Memory B cell (primary cell): ENCODE measurements around the gene TRIM34.
A peak's percentile ranks its signal among the peaks of the same experiment; 100 is the strongest.
"Not testable (repeated sequence)": the region's sequence is repeated elsewhere in the genome, so short reads cannot be mapped to it uniquely, and the experiment has no call there.

Source experiments
- ATAC-seq: fragments of 150-1000 bp; cut with Tn5 transposase; 2 replicates; pipeline ENCODE4 v1.10.0; 2021; ENCODE audit warnings: low read depth, mild to moderate bottlenecking, moderate library complexity
- DNase-seq, 2 donors: peaks; one replicate each; pipeline ENCODE4 v3.0.0; 2022; ENCODE audit warnings: low spot score in 2 of 2
- H3K27ac Mint-ChIP-seq: one replicate; pipeline ENCODE4 v1.8.0; 2022; ENCODE audit warnings: mild to moderate bottlenecking, moderate library complexity, mixed read lengths
- H3K27me3 Mint-ChIP-seq: one replicate; pipeline ENCODE4 v1.8.0; 2022; ENCODE audit warnings: mixed read lengths
- H3K36me3 Mint-ChIP-seq: one replicate; pipeline ENCODE4 v1.8.0; 2022; ENCODE audit warnings: mild to moderate bottlenecking, mixed read lengths
- H3K4me1 Mint-ChIP-seq: one replicate; pipeline ENCODE4 v1.8.0; 2022; ENCODE audit warnings: mixed read lengths
- H3K4me3 Mint-ChIP-seq: one replicate; pipeline ENCODE4 v1.8.0; 2022; ENCODE audit warnings: mild to moderate bottlenecking, moderate library complexity, mixed read lengths
- H3K9me3 Mint-ChIP-seq: one replicate; pipeline ENCODE4 v1.8.0; 2022; ENCODE audit warnings: mixed read lengths

The TRIM34 gene

GRCh38 chr11:5684036-5684645 is 59.3 kb downstream of the TRIM34 start:
- no peaks in the 10 kb centered on the region for H3K27me3 Mint-ChIP-seq
- peaks cover 10% of the 10 kb centered on the region for H3K36me3 Mint-ChIP-seq
- H3K4me3 Mint-ChIP-seq, result peak overlapping the region; percentile 90
- no peak for DNase-seq
- ATAC-seq, result no peak
- H3K9me3 Mint-ChIP-seq, result no peaks in the 10 kb centered on the region
- peak overlapping the region; percentile 89 for H3K27ac Mint-ChIP-seq
- H3K4me1 Mint-ChIP-seq, result peaks cover 29% of the 10 kb centered on the region

DNA sequence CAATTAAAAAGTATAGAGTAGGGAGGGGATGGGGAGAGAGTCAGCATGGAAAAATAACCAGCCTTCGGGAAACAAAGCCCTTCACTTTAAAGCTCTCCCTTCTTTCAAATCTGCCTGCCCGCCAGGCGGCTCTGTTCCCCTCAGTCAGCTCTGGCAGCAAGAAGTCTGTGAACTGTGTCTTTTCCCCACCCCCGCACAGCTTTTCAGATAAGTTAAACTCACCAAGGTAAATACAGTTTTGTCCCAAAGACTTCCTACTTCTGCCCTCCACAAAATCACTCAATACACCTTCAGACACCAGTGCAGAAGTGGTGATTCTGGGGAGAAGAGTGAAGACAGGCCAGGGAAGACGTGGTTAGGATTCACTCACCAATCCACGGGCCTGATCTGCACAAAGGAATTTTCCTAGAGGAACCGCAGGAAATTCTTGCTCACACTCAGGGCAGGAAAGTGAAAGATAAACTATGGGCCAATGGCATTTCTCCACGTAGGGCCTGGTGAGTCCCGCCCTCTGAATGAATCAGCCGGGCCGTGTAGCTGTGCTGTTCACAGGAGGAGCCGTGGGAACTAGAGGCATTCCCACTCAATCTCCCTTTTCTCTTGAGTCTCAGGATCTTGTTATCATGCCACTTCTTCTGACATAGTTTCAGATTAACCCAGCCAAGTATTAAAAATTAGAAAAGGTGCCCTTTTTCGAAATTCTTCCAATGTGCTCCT is 60.0 kb downstream of the TRIM34 start, which contains the start of gene TRIM5:
Gene TRIM5, minus strand, starts transcription at position 429 of the 717 bp plus-strand sequence. CDS start 4,897 bp downstream, outside the sequence.
- H3K9me3 Mint-ChIP-seq, result no peaks in the 10 kb centered on the region
- ATAC-seq, result peak; percentile 64
- no peaks in the 10 kb centered on the region for H3K27me3 Mint-ChIP-seq
- DNase-seq, result peak; percentile 52 to 72
- peak within 1 kb of the TSS; percentile 90 for H3K4me3 Mint-ChIP-seq
- peaks cover 6% of the 10 kb centered on the region for H3K36me3 Mint-ChIP-seq
- H3K27ac Mint-ChIP-seq, result peak within 1 kb of the TSS; percentile 89
- peaks cover 26% of the 10 kb centered on the region for H3K4me1 Mint-ChIP-seq

DNA sequence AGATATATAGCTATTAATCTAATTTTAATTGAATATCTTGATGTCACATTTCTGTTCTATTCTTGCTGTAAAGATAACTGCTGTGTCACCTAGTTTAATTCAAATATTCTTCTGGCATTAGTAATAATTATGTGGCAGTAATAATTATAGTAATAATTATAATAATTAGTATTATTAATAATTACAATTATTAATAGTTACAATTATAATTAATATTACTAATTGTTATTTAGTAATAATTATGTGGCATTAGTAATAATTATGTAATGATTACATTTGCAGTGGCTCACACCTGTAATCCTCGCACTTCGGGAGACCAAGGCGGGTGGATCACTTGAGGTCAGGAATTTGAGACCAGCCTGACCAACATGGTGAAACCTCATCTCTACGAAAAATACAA is 61.6 kb downstream of the TRIM34 start:
- Mint-ChIP-seq H3K4me1 (peaks cover 29% of the 10 kb centered on the region), H3K36me3 (peaks cover 9% of the 10 kb centered on the region), H3K4me3 (no peak overlapping the region), H3K27me3 (no peaks in the 10 kb centered on the region), H3K27ac (no peak overlapping the region), H3K9me3 (no peaks in the 10 kb centered on the region)
- DNase-seq (no peak), ATAC-seq (no peak)

GRCh38 chr11:5688482-5688881 is 63.7 kb downstream of the TRIM34 start:
- DNase-seq (no peak), ATAC-seq (no peak)
- Mint-ChIP-seq H3K9me3 (no peaks in the 10 kb centered on the region), H3K36me3 (peaks cover 15% of the 10 kb centered on the region), H3K4me1 (peaks cover 33% of the 10 kb centered on the region), H3K27ac (peak overlapping the region; percentile 97), H3K27me3 (no peaks in the 10 kb centered on the region), H3K4me3 (peak overlapping the region; percentile 11)

- peak; percentile 30 to 70 for DNase-seq
- Mint-ChIP-seq H3K4me1 (peaks cover 30% of the 10 kb centered on the region), H3K27me3 (no peaks in the 10 kb centered on the region), H3K27ac (peak within 1 kb of the TSS; percentile 97), H3K36me3 (peaks cover 18% of the 10 kb centered on the region), H3K4me3 (peak within 1 kb of the TSS; percentile 100), H3K9me3 (no peaks in the 10 kb centered on the region)
- ATAC-seq, result peak; percentile 83
Observed at GRCh38 chr11:5689551-5689983, 64.8 kb downstream of the TRIM34 start, which contains the start of gene TRIM22. TSS of gene TRIM22 (plus strand) at chr11:5689790. CDS start at chr11:5696233, 6,443 bp downstream.

- H3K4me1 Mint-ChIP-seq, result peaks cover 29% of the 10 kb centered on the region
- peak overlapping the region; percentile 97 for H3K27ac Mint-ChIP-seq
- ATAC-seq (no peak), DNase-seq (no peak)
- H3K9me3 Mint-ChIP-seq, result no peaks in the 10 kb centered on the region
- H3K27me3 Mint-ChIP-seq, result no peaks in the 10 kb centered on the region
- H3K36me3 Mint-ChIP-seq, result peaks cover 23% of the 10 kb centered on the region
- peak overlapping the region; percentile 100 for H3K4me3 Mint-ChIP-seq
Observed at GRCh38 chr11:5690216-5690615, 65.4 kb downstream of the TRIM34 start.

- peak overlapping the region; percentile 100 for H3K4me3 Mint-ChIP-seq
- peaks cover 28% of the 10 kb centered on the region for H3K4me1 Mint-ChIP-seq
- no peak for ATAC-seq
- H3K27me3 Mint-ChIP-seq, result no peaks in the 10 kb centered on the region
- H3K27ac Mint-ChIP-seq, result peak overlapping the region; percentile 97
- H3K9me3 Mint-ChIP-seq, result no peaks in the 10 kb centered on the region
- DNase-seq, result no peak
- H3K36me3 Mint-ChIP-seq, result peaks cover 23% of the 10 kb centered on the region
Observed at GRCh38 chr11:5690736-5691135, 65.9 kb downstream of the TRIM34 start.

- Mint-ChIP-seq H3K4me1 (peaks cover 34% of the 10 kb centered on the region), H3K36me3 (peaks cover 28% of the 10 kb centered on the region), H3K27ac (peak overlapping the region; percentile 97), H3K4me3 (peak overlapping the region; percentile 100)
- DNase-seq, H3K9me3 Mint-ChIP-seq, H3K27me3 Mint-ChIP-seq, ATAC-seq: not testable (repeated sequence)
Observed at GRCh38 chr11:5691238-5691963, 66.6 kb downstream of the TRIM34 start.

DNA sequence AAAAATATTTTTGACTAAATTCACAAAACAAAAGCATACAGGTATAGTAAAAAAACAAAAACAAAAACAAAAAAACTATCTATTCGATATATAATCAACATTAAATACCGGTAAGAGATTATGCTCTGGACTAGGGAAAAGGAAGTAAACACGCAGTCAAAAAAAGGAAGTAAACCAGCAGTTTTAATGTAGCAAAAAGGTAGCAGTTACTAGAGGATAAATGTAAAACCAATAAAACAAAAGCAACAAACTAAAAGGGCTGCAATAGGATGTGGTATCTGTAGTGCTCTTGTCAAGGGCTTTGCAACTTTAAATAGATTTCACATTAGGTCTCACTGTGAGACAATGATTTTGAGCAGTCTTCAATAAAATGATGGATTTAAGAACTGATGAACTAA is 67.2 kb downstream of the TRIM34 start:
- H3K9me3 Mint-ChIP-seq, result no peaks in the 10 kb centered on the region
- H3K27ac Mint-ChIP-seq, result peak overlapping the region; percentile 97
- H3K27me3 Mint-ChIP-seq, result no peaks in the 10 kb centered on the region
- H3K4me3 Mint-ChIP-seq, result peak overlapping the region; percentile 100
- DNase-seq (no peak), ATAC-seq (peak; percentile 16)
- peaks cover 35% of the 10 kb centered on the region for H3K4me1 Mint-ChIP-seq
- peaks cover 30% of the 10 kb centered on the region for H3K36me3 Mint-ChIP-seq
